H9 (cell line): ENCODE data around the gene SLC33A1. TPM values are rescaled to one million over a fixed set of nuclear protein-coding genes. Genes with fewer than 3 reads are reported as not detected.
A peak's percentile ranks its signal among the peaks of the same experiment; 100 is the strongest.

Experiments used
- DNase-seq: peaks from one replicate; pipeline ENCODE4 v3.0.0-alpha.2; 2017
- H2AFZ ChIP-seq: one replicate; pipeline ENCODE4 v1.6.1; 2013; ENCODE audit warnings: mild to moderate bottlenecking, low read length, control low read depth, moderate library complexity
- H2AK5ac ChIP-seq: 2 replicates; pipeline ENCODE4 v1.6.1; 2013; ENCODE audit warnings: low read length, control low read depth, mixed read lengths; ENCODE audit not compliant: insufficient read length
- H2BK120ac ChIP-seq: one replicate; pipeline ENCODE4 v1.6.1; 2013; ENCODE audit warnings: low read depth, mild to moderate bottlenecking, low read length, control low read depth, inconsistent platforms; ENCODE audit not compliant: poor library complexity, severe bottlenecking
- H2BK12ac ChIP-seq: 2 replicates; pipeline ENCODE4 v1.6.1; 2013; ENCODE audit warnings: low read length, control low read depth, mixed read lengths, low read depth; ENCODE audit not compliant: insufficient read length
- H2BK15ac ChIP-seq: 2 replicates; pipeline ENCODE4 v1.6.1; 2013; ENCODE audit warnings: low read depth, low read length, control low read depth
- H2BK20ac ChIP-seq: one replicate; pipeline ENCODE4 v1.6.1; 2013; ENCODE audit warnings: low read depth, mild to moderate bottlenecking, low read length, control low read depth, inconsistent platforms; ENCODE audit not compliant: poor library complexity, severe bottlenecking
- H2BK5ac ChIP-seq: 2 replicates; pipeline ENCODE4 v1.6.1; 2013; ENCODE audit warnings: low read length, control low read depth, mixed read lengths; ENCODE audit not compliant: insufficient read length
- H3K14ac ChIP-seq: 2 replicates; pipeline ENCODE4 v1.6.1; 2013; ENCODE audit warnings: low read length, control low read depth; ENCODE audit not compliant: insufficient read depth
- H3K18ac ChIP-seq: 2 replicates; pipeline ENCODE4 v1.6.1; 2013; ENCODE audit warnings: low read depth, mild to moderate bottlenecking, mixed read lengths, low read length, control low read depth; ENCODE audit not compliant: insufficient read length
- H3K23ac ChIP-seq: 2 replicates; pipeline ENCODE4 v1.6.1; 2013; ENCODE audit warnings: low read length, control low read depth, mixed read lengths, low read depth; ENCODE audit not compliant: insufficient read length
- H3K23me2 ChIP-seq: 2 replicates; pipeline ENCODE4 v1.6.1; 2013; ENCODE audit warnings: low read depth, mild to moderate bottlenecking, mixed read lengths, low read length, control low read depth; ENCODE audit not compliant: insufficient read length, poor library complexity, severe bottlenecking
- H3K27ac ChIP-seq: 2 replicates; pipeline ENCODE4 v1.5.1; 2013; ENCODE audit warnings: low read length, control low read depth, mixed read lengths, low read depth; ENCODE audit not compliant: insufficient read length
- H3K27me3 ChIP-seq: 2 replicates; pipeline ENCODE4 v1.6.1; 2013; ENCODE audit warnings: low read length, control low read depth, inconsistent platforms; ENCODE audit not compliant: insufficient read depth
- H3K4ac ChIP-seq: 2 replicates; pipeline ENCODE4 v1.6.1; 2013; ENCODE audit warnings: low read depth, mild to moderate bottlenecking, control low read depth, inconsistent platforms, low read length, moderate library complexity
- H3K4me1 ChIP-seq: 2 replicates; pipeline ENCODE4 v1.6.1; 2013; ENCODE audit warnings: low read length, control low read depth, inconsistent platforms; ENCODE audit not compliant: insufficient read depth
- H3K4me2 ChIP-seq: 2 replicates; pipeline ENCODE4 v1.6.1; 2013; ENCODE audit warnings: low read length, control low read depth, mixed read lengths; ENCODE audit not compliant: insufficient read length, insufficient read depth
- H3K56ac ChIP-seq: 2 replicates; pipeline ENCODE4 v1.6.1; 2013; ENCODE audit warnings: low read depth, mild to moderate bottlenecking, mixed read lengths, low read length, control low read depth; ENCODE audit not compliant: insufficient read length
- H3K79me1 ChIP-seq: 2 replicates; pipeline ENCODE4 v1.6.1; 2013; ENCODE audit warnings: low read depth, mild to moderate bottlenecking, moderate library complexity, low read length, control low read depth, inconsistent platforms; ENCODE audit not compliant: insufficient read depth, poor library complexity, severe bottlenecking
- H3K79me2 ChIP-seq: 2 replicates; pipeline ENCODE4 v1.6.1; 2013; ENCODE audit warnings: low read length, control low read depth, inconsistent platforms; ENCODE audit not compliant: insufficient read depth
- H3K9ac ChIP-seq: 2 replicates; pipeline ENCODE4 v1.6.1; 2013; ENCODE audit warnings: low read length, control low read depth, mixed read lengths; ENCODE audit not compliant: insufficient read length; ENCODE audit errors: extremely low read depth
- H3K9me3 ChIP-seq: one replicate; pipeline ENCODE4 v1.6.1; 2013; ENCODE audit warnings: low read depth, low read length, inconsistent platforms; ENCODE audit not compliant: control insufficient read depth
- H3T11ph ChIP-seq: one replicate; pipeline ENCODE4 v1.6.1; 2013; ENCODE audit warnings: mild to moderate bottlenecking, low read length, control low read depth, inconsistent platforms
- H4K20me1 ChIP-seq: one replicate; pipeline ENCODE4 v1.6.1; 2013; ENCODE audit not compliant: control insufficient read depth, insufficient read length, insufficient read depth
- H4K5ac ChIP-seq: 2 replicates; pipeline ENCODE4 v1.6.1; 2013; ENCODE audit warnings: low read depth, mild to moderate bottlenecking, mixed read lengths, low read length, control low read depth; ENCODE audit not compliant: insufficient read length
- H4K8ac ChIP-seq: replicated peaks from 2 replicates; pipeline ENCODE4 v1.6.1; 2013; ENCODE audit warnings: low read length, control low read depth, mixed read lengths, low read depth; ENCODE audit not compliant: insufficient read length
- H4K91ac ChIP-seq: 2 replicates; pipeline ENCODE4 v1.6.1; 2013; ENCODE audit warnings: low read depth, mild to moderate bottlenecking, moderate library complexity, mixed read lengths, low read length, control low read depth; ENCODE audit not compliant: insufficient read length
- H3K27ac Mint-ChIP-seq, 3 experiments: 2 replicates in 2 of 3; 3 replicates in 1 of 3; pipeline ENCODE4 v1.8.0; 2020 to 2021; ENCODE audit warnings: mixed read lengths in 3 of 3, mild to moderate bottlenecking in 1 of 3, moderate library complexity in 1 of 3
- H3K27me3 Mint-ChIP-seq: 2 replicates; pipeline ENCODE4 v1.8.0; 2021; ENCODE audit warnings: low read depth, mild to moderate bottlenecking, moderate library complexity, mixed read lengths
- H3K36me3 Mint-ChIP-seq, 3 experiments: 2 replicates in 2 of 3; 3 replicates in 1 of 3; pipeline ENCODE4 v1.8.0; 2020 to 2021; ENCODE audit warnings: low read depth in 3 of 3, mixed read lengths in 3 of 3; ENCODE audit not compliant: insufficient read depth in 1 of 3
- H3K4me1 Mint-ChIP-seq, 2 experiments: 2 replicates each; pipeline ENCODE4 v1.8.0; 2020; ENCODE audit warnings: mixed read lengths in 2 of 2
- H3K4me3 Mint-ChIP-seq, 2 experiments: 2 replicates in 1 of 2; 3 replicates in 1 of 2; pipeline ENCODE4 v1.8.0; 2020 to 2021; ENCODE audit warnings: mild to moderate bottlenecking in 2 of 2, mixed read lengths in 2 of 2, moderate library complexity in 1 of 2
- H3K9me3 Mint-ChIP-seq, 2 experiments: 2 replicates in 1 of 2; 3 replicates in 1 of 2; pipeline ENCODE4 v1.8.0; 2020; ENCODE audit warnings: mild to moderate bottlenecking in 2 of 2, mixed read lengths in 2 of 2, moderate library complexity in 1 of 2
- CTCF ChIP-seq: fragments of 200-600 bp; sonication (generic); conservative IDR thresholded peaks from 3 replicates; pipeline ENCODE4 v1.8.0; 2021; ENCODE audit warnings: antibody characterized with exemption, mild to moderate bottlenecking
- WGBS: extraction: QIAGEN DNeasy Blood & Tissue Kit; methylation state at CpG from one replicate; pipeline ENCODE4 v1.1.7; 2013; ENCODE audit warnings: missing lambda C conversion rate, low lambda C conversion rate, mixed read lengths; ENCODE audit not compliant: insufficient read length; ENCODE audit errors: extremely low coverage; 5-methylcytosine and 5-hydroxymethylcytosine counted together
- total RNA-seq: library from RNA; stranded (reverse); gene quantifications from 2 replicates; pipeline ENCODE4 v1.2.1, GENCODE V29; 2021

The SLC33A1 gene
- total RNA-seq, 1 experiment from 2014 or later, result 15.0 TPM

DNA sequence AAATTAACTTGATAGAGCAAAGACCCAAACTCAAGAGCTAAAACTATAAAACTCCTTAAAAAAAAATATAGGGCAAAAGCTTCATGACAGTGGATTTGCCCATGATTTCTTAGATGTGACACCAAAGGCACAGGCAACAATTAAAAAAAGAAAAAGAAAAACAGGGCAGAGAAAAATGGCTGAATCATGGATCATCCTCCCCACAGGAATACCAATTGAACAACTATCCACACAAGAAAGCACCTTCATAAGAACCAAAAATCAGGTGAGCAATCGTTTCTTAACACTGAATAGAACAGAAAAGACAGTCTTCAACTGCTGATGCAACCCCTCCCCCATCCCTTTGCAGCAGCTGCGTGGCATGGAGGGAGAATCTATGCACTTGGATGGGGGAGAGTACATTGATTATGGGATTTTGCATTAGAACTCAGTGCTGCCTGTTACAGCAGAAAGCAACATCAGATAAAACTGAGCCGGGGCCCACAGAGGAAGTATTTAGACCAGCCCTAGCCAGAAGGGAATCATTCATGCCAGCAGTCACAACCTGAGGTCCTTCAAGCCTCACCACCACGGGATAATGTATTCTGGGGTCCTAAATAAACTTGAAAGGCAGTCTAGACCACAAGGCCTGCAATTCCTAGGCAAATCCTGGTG, 63.8 kb downstream of the SLC33A1 start:
- no peaks in the 10 kb centered on the region for H3K23me2 ChIP-seq
- H2BK15ac ChIP-seq, result no peak overlapping the region
- no peak overlapping the region for H3K56ac ChIP-seq
- H4K8ac ChIP-seq, result no peak overlapping the region
- H2BK5ac ChIP-seq, result no peak overlapping the region
- Mint-ChIP-seq H3K9me3 (0 out of 5 replicates have a peak, but pooled peaks cover 0 to 2% of the 10 kb centered on the region in 2 experiments), H3K4me3 (no peak overlapping the region), H3K36me3 (peaks cover 5 to 21% (median 11%) of the 10 kb centered on the region in 3 experiments; a peak in 6 of 7 replicates), H3K4me1 (peaks cover 12 to 15% of the 10 kb centered on the region in 2 experiments), H3K27me3 (no peaks in the 10 kb centered on the region), H3K27ac (peak overlapping the region; percentile 1 to 58 (median 45); a peak in 5 of 7 replicates)
- H3K79me2 ChIP-seq, result no peaks in the 10 kb centered on the region
- DNase-seq, result no peak
- H4K20me1 ChIP-seq, result no peaks in the 10 kb centered on the region
- no peak overlapping the region for H4K91ac ChIP-seq
- no peak overlapping the region for H3K4me2 ChIP-seq
- H3K27me3 ChIP-seq, result no peaks in the 10 kb centered on the region
- no peak overlapping the region for H3K27ac ChIP-seq
- no peak overlapping the region for H3T11ph ChIP-seq
- no peak overlapping the region for H3K18ac ChIP-seq
- H3K79me1 ChIP-seq, result no peaks in the 10 kb centered on the region
- H3K14ac ChIP-seq, result peak overlapping the region; percentile 12; the same call in 1 of the 2 replicates
- H3K4me1 ChIP-seq, result peaks cover 6% of the 10 kb centered on the region; the same call in 1 of the 2 replicates
- H2AK5ac ChIP-seq, result no peak overlapping the region
- H2BK120ac ChIP-seq, result no peak overlapping the region
- no peak overlapping the region for H2AFZ ChIP-seq
- H3K9ac ChIP-seq, result no peak overlapping the region
- no peak overlapping the region for H2BK12ac ChIP-seq
- no peaks in the 10 kb centered on the region for H3K9me3 ChIP-seq
- H3K4ac ChIP-seq, result no peak overlapping the region
- H2BK20ac ChIP-seq, result no peak overlapping the region
- no CpG with 5 or more reads among the region's 4 CpGs for WGBS
- no peak overlapping the region for H3K23ac ChIP-seq
- TF ChIP-seq CTCF, result no peak
- no peak overlapping the region for H4K5ac ChIP-seq
